Measurements from ENCODE around the gene SPATA33.
"Not testable (repeated sequence)": the region's sequence is repeated elsewhere in the genome, so short reads cannot be mapped to it uniquely, and the experiment has no call there.

DNA sequence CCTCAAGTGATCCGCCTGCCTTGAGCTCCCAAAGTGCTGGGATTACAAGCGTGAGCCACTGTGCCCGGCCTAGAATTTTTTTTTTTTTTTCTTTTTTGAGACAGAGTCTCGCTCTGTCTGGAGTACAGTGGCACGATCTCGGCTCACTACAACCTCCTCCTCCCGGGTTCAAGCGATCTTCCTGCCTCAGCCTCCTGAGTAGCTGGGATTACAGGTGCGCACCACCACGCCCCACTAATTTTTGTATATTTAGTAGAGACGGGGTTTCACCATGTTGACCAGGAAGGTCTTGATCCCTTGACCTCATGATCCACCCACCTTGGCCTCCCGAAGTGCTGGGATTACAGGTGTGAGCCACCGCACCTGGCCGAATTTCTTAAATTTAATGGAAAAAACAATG lies 41.1 kb downstream of the SPATA33 start:
- TF ChIP-seq POLR2A (IDR thresholded peaks at IDR 0.05): not testable (repeated sequence)
- TF ChIP-seq, protein P1, sequence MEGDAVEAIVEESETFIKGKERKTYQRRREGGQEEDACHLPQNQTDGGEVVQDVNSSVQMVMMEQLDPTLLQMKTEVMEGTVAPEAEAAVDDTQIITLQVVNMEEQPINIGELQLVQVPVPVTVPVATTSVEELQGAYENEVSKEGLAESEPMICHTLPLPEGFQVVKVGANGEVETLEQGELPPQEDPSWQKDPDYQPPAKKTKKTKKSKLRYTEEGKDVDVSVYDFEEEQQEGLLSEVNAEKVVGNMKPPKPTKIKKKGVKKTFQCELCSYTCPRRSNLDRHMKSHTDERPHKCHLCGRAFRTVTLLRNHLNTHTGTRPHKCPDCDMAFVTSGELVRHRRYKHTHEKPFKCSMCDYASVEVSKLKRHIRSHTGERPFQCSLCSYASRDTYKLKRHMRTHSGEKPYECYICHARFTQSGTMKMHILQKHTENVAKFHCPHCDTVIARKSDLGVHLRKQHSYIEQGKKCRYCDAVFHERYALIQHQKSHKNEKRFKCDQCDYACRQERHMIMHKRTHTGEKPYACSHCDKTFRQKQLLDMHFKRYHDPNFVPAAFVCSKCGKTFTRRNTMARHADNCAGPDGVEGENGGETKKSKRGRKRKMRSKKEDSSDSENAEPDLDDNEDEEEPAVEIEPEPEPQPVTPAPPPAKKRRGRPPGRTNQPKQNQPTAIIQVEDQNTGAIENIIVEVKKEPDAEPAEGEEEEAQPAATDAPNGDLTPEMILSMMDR (IDR thresholded peaks at IDR 0.05): not testable (repeated sequence)

All from uterus (tissue), 2 donors.